NK-92 treated with Interleukin-12 subunit alpha and Interleukin-12 subunit beta, amount 100 ng/mL, for 24 hours (cell line): ENCODE data around the gene AFTPH.

Experiments
- DNase-seq: peaks from one replicate; lab custom pipeline; 2025; lab: John Stamatoyannopoulos, UW

AFTPH gene

DNA sequence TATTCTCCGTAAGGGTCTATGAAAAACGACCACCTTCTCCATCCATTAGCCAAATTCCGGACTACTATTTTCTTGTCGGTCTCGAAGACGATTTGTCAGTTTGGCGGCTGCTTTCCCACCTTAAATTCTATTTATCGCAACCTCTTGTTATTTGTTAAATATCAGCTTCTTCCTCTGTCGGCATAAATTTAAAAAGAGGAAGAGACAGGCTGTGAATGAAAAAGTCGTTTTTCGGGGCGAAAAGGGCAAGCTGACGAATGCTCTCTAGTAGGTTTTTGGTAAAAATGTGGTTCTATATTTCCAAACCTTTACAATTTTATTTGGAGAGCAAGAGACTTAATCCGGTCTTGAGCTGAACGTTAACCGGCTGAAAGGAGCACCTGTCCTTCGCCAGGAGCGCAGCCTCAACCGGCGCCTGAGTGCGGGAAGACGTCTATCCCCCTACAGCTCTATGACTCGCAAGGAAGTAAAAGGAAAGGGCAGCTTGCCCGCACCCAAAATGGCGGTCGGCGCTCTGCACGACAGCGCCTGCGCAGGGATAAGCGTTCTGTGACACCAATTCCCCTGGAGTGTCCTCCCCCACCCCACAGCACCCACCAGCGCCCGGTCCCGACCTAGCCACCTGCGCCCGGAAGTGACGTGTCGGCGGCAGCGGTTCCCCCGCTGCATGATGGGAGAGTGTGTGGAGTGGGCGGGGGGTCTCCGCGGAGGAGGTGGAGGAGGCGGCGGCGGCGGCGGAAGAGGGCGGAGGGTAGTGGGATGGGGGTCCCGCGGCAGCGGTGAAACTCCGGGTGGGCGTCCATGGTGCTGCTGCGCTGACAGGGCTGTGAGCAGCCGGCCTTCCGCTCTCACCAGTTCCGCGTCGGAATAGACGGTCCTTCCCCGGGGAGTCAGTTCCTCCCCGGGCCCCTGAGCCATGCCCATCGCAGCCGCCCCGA is at the start of gene AFTPH:
AFTPH (plus strand) TSS at position 663 of the 938 bp plus-strand sequence. CDS start 27,147 bp downstream, outside the sequence.
- DNase-seq, result peak; percentile 98

GRCh38 chr2:64474636-64475035 is 49.5 kb upstream of the AFTPH start:
- no peak for DNase-seq

- DNase-seq, result no peak
Observed at GRCh38 chr2:64477037-64477436, 47.1 kb upstream of the AFTPH start.

DNA sequence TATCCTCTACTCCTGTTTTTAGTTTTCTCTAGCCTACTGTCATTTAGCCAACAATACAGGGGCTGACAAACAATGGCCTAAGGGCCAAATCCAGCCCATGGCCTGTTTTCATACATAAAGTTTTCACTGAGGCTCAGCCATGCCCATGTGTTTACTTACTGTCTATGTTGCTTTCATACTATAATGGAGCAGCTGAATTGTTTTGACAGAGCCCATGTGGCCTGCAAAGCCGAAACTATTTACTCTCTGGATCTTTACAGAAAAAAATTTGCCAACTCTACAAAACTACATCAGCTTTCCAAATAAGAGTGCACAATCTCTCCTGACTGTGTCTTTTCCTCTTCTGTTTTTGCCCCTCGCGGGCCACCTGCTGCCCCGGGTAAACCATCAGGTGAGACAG is 46.1 kb upstream of the AFTPH start:
- DNase-seq, result no peak

DNA sequence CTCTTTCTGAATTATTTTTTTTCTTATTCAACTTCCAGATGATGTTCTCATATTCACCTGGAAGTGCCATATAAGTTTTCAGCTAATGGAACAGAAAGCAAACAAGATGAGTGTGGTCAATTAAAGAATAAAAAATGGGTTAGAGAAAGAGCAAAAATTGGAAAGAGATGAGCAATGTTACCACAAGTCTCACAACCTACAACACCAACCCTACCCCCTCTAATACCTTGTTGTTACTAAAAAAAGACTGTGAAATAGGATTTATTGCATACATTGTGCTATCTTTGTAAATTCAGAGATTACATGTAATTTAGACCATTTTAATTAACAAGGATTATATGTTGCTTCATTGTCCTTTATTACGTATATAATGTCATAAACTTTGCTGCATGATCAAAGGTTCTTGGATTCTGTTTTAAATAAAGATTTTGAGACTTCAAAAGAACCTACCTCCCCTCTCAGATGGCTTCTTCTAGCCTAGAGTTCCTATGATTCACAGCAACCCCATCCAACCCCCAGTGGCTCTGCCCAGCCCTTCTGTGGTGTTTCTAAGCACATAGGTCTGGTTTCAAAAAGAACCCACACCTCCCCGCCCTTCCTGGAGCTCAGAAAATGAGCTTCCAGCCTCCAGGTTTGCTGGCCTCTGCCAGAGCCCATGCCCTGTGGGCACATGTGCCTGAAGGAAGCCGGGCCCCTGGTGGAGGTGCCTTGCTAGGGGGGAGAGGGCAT is 45.5 kb upstream of the AFTPH start:
- DNase-seq, result no peak

GRCh38 chr2:64479259-64480117 is 44.6 kb upstream of the AFTPH start:
- no peak for DNase-seq

DNA sequence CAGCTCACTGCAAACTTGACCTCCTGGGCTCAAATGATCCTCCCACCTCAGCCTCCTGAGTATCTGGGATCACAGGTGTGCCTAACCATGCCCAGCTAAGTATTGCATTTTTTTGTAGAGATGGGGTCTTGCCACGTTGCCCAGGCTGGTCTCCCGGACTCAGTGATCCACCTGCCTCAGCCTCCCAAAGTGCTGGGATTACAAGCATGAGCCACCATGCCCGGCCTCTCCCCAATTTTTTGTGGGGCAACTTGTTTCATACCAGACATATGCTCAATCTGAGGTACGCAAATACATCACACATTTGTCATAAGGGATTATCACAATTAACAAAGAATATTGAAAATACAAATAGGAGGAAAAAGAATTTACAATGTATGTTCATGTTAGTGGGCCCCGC is 42.5 kb upstream of the AFTPH start:
- DNase-seq, result no peak

DNA sequence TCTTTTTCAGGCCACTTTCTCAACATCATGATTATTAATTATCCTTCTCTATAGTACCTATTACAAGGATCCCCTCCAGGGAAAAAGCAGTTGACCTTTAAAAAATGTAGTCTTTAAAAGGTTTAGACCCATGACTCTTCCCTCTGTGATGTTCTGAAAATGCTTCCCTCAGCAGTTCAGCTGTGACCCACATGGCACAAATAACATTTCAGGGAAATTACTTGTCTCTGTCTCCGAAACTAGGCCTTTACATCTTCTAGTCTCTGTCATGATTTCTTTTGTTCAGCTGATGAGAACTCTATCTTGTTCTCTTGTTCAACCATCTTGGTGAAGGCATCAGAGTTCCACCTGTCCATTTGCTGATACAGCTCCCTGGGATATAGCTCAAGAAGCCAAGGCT is 41.9 kb upstream of the AFTPH start:
- no peak for DNase-seq

- no peak for DNase-seq
Observed at GRCh38 chr2:64482765-64483504, 41.2 kb upstream of the AFTPH start.

DNA sequence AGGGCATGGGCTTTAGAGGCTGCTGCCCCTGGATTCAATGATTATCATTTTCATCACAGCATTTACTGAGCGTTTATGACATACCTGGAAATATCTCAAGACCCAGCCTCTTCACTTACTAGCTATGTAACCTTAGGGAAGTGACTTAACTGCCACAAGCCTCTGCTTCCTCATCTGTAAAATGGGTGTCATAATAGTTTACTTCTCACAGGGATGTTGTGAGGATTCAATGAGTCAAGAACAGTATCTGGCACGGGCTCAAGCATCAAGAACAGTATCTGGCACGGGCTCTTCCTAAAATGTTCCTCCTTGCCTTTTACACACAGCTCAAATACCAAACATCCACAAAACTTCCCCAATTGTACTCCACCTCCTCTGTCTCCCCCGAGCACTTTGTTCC is 38.8 kb upstream of the AFTPH start:
- no peak for DNase-seq

DNA sequence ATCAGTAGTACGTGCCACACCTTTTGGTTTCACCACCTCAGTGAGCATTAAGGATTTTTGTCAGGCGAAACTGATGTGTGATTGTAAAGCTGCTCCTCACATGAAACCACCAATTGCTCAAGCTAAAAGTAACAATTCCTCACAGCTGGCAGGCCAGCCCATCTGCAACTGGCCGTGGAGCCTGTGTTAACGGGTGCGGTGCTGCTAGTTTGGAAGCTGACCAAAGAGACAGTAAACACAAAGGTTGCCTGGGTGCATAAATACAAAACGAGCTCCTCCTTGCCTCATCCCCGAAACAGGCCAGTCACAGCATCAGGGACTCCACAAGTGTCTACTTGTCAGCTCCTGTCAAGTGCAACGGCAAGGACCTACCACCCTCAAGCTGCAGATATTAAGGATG is 38.2 kb upstream of the AFTPH start:
- no peak for DNase-seq

DNA sequence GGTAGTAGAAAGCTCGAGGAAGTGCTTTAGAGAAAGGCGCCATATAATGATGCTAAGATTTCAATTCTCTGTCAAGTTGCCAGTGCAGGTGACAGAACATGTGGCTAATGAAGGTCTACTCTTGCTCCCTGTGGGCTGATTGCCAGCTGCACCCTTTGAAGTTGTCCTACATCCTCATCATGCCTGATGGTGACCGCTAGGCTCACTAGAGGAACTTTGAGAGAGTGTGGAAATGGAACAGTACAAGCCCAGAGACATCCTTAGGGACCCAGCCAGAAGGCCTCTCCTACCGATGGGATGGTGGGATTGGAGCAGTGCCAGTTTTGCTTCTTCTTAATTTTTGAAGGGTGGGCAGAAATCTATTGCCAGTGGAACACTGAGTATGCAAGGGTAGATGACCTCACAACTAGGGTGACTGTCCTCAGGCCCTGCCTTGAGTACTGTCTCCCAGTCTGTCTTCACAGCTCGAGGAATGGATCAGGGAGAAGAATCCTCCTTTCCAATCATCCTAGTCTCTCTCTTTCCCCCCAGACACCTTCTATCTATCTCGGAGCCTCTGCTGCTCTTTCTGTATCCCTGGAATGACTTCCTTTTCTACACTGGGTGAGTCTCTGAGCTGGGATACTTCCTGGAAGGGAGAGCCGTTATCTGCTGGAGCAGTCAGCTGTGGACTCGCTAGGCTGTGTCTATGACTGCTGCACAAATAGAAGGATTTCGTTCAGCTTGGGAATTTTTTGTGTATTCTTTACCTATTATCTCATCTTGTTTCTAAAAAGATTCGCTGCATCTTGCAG is 36.7 kb upstream of the AFTPH start:
- no peak for DNase-seq

DNA sequence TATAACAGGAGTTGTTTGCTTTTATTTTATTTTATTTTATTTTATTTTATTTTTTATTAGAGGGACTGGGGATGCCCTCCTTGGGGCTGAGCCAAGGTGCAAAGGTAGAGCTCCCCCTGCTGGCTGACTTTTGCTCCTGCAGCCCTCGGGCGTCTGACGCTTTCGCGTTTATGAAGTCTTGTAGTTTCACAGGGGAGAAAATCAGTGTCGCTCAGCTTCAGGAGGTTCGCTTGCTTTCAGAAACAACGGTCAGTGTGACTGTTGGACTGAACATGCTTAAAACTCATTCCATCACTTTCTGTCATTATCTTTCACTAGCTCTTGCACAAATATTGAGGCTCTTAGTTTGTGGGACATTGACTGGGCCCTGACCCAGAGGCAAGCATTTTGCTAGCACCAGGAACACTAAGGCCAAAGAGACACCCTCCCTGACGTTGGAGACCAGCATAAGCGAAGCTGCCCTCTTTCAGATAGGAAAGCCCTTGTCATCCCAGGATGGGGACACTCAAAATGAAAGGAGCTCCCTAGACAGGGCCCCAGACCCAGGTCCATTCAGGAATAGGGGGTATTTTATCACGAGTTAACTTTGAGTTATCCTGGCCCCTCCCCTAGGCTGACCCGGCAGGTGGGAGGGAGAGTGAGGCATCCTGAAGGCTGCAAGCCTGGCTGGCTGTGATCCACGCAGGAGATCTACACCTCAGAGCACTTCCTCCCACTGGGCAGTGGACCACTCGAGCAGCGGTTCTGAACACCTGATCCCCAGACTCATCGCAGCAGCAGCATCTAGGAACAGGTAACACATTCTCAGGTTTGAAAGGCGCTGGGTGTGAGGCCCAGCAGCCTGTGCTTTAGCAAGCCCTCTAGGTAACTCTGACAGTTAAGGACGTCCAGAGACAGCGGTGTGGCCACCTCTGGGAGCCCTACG is 35.8 kb upstream of the AFTPH start:
- peak; percentile 32 for DNase-seq

- DNase-seq, result no peak
Observed at GRCh38 chr2:64489081-64489751, 34.9 kb upstream of the AFTPH start.

DNA sequence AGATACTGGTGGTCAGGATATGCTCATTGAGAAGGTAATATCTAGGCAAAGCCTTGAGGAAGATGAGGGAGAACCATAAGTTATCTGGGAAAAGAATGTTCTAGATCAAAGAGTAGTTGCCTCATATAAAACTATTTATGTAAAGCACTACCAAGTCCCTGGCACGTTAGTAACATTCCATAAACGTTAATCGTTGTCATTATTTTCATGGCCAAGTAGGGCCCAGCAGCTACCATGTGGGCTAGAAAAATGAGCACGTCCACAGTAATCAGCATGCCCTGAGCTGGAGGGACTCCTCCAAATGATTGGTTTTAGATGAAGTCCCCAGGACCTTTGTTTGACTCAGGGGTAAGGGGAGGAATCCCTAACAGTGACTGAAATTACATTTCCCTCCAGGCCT is 32.7 kb upstream of the AFTPH start:
- DNase-seq, result no peak

- no peak for DNase-seq
Observed at GRCh38 chr2:64492272-64492671, 31.9 kb upstream of the AFTPH start.

DNA sequence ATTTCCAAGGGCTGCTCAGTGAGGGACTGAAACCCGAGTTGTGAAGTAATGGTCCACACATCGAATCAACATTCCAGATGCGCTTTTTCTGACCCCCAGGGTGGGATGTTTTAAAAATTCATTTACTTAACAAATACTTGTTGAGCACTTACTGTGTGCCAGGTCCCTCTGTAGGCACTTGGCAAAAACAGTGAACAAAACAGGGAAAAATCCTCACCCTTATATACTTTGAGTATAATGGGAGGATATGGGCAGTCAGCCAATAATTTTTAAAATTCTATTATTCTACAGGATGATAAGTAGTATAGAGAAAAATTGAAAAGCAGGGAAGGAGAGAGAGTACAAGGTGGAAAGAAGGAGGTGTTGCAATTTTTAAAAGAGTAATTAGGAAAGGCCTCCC is 31.3 kb upstream of the AFTPH start:
- no peak for DNase-seq

- DNase-seq, result no peak
Observed at GRCh38 chr2:64493788-64494187, 30.3 kb upstream of the AFTPH start.

GRCh38 chr2:64498438-64498837 is 25.7 kb upstream of the AFTPH start:
- DNase-seq, result no peak
